ENCODE results near the gene SYT17.

The SYT17 gene, protein sequence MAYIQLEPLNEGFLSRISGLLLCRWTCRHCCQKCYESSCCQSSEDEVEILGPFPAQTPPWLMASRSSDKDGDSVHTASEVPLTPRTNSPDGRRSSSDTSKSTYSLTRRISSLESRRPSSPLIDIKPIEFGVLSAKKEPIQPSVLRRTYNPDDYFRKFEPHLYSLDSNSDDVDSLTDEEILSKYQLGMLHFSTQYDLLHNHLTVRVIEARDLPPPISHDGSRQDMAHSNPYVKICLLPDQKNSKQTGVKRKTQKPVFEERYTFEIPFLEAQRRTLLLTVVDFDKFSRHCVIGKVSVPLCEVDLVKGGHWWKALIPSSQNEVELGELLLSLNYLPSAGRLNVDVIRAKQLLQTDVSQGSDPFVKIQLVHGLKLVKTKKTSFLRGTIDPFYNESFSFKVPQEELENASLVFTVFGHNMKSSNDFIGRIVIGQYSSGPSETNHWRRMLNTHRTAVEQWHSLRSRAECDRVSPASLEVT

DNA sequence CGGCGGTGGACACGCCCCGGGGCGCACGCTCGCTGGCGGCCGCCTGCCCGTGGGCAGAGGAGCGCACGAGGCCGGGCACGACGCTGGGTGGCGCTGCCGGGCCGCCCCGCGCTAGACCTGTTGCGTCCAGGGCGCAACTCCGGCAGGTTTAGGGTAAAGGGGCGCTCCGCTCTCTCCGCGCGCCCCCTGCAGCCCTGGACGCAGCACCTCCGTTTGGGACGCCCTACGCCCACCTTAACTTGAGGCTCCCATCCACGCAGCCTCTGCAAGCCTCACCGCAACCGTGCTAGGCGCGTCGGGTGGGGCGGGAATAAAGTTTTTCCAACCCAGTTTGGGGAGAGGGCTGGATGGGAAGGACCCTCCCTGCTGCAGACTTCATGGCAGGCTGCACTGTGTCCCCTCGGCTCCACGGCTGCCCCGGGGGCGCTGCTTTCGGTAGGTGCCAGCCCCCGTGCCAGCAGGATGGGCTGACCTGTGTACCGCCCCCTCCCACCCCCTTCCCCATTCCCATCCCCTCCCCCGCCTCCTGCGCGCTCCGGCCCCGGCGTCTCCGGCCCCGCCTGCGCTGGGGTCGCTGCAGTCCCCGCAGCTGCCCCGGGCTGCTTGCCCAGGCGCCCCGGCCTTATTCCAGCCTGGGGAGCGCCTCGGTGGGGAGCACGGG, at the start of gene SYT17:
Gene SYT17 (plus strand): TSS at position 531 of the 661 bp plus-strand sequence. CDS start 407 bp downstream, outside the sequence.
- DNase-seq (ENCODE audit: low read depth, low spot score): no peak

DNA sequence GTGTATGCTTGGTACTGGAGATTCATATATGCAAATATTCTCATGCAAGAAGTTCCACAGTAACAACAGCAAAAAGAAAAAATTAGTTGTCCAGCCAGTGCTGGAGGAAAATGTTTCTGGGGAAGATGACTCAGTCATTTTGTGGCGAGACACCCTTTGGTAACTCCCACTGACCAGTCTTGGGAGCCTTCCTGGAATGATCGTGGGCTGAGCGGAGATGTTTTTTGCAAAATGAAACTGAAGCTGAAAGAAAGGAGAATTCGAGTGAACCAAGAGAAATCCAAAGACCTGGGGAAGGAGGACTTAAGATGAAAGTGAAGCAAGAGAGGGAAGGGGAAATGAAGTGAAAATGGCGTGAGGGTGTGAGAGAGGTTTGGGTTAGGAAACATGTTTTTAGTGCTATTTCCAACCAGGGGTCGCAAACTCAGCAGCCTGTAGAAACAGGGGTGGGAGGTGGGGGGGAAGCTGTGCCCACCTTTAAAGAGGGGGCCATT, 49.1 kb upstream of the SYT17 start:
- no peak for DNase-seq (ENCODE audit: low read depth, low spot score)

DNA sequence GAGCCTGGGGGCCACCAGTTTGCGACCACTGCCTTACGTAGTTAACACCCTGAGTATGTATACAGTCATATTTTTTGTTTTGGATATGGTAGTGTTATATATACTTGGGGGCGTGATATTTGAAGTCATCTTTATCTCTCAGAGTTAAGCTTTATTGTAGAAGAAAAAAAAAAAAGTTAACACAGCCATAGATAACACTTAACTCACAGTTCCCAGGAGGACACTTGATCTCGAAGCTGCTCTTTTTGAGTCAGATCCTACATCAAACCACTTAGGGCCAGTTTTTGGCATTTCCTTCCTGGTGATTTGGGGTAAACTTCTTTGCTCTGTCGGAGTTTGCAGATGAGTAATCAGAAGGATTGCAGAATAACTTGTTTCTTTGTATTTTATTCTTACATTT, 48.5 kb upstream of the SYT17 start:
- no peak for DNase-seq (ENCODE audit: low read depth, low spot score)

DNA sequence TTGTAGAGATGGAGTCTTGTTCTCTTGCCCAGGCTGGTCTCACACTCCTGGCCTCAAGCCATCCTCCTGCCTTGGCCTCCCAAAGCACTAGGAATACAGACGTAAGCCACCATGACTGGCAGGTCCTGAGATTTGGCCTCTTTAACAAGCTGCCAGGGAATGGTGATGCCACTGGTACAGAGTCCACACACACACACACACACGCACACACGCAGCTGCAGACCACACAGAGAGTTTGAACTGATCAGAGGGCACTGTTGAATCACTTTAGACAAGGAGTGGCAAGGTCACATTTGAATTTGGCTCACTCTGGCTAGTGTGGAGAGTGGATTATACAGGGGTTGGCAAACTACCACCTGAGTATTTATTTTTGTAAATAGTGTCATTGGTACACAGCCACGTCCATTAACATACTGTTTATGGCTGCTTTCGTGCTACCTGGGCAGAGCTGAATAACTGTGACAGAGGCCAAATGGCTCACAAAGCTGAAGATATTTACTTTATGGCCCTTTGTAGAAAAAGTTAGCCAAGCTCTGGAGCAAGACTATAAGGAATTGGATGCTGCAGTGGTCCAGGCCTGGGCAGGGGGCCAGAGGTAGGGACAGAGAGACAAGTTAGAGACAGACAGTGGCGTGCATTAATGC, 44.4 kb upstream of the SYT17 start:
- DNase-seq (ENCODE audit: low read depth, low spot score): no peak

DNA sequence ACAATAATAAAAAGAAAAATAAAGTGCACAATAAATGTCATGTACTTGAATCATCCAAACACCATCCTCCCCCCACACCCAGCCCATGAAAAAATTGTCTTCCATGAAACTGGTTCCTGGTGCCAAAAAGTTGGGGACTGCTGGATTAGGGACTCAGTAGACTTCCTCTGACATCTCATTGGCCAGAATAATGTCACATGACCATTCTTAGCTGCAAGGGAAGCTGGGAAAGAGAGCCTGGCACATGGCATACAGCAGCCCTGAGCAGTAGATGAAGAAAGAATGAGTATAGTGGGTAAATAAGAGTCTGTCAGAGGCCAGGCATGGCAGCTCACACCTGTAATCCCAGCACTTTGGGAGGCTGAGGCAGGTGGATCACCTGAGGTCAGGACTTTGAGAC, 41.7 kb upstream of the SYT17 start:
- no peak for DNase-seq (ENCODE audit: low read depth, low spot score)

DNA sequence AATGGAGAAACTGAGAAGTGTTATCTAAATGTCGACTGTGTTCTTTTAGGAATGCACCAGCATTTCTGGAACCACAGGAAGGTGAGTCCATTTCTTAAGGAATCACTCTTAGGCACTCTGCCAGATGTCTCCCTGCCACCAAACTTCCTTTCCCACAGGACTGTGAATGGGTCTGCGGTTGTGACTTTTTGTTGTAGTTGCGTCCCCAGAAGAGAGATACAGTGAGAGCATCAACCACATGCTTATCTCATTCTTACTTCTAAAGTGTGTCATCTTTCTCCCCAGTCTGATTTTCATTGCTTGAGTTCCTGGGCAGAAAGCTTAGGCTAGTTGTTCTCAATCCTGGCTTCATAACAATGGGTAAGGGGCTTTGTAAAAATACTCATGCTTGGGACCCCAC, 40.8 kb upstream of the SYT17 start:
- DNase-seq (ENCODE audit: low read depth, low spot score): no peak

DNA sequence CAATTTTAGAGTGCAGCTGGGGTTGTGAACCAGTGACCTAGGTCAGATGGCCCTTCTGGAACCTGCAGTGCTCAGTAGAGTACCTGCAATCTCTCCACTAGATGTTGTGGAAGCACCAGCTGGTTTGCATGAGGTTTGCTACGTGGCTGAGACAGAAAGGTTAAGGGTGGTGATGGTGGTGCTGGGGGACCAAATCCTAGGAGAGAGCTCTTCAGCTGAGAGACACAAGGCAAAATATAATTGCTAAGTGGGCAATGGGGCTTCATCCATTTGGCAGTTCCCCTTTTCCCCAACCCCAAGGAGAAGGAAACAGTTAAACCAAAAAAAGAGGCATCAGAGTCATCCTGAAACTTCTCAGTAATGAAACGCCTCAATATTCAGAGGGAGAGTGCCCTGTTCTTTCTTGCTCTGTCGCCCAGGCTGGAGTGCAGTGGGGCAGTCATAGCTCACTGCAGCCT, 40.3 kb upstream of the SYT17 start:
- DNase-seq (ENCODE audit: low read depth, low spot score): no peak

DNA sequence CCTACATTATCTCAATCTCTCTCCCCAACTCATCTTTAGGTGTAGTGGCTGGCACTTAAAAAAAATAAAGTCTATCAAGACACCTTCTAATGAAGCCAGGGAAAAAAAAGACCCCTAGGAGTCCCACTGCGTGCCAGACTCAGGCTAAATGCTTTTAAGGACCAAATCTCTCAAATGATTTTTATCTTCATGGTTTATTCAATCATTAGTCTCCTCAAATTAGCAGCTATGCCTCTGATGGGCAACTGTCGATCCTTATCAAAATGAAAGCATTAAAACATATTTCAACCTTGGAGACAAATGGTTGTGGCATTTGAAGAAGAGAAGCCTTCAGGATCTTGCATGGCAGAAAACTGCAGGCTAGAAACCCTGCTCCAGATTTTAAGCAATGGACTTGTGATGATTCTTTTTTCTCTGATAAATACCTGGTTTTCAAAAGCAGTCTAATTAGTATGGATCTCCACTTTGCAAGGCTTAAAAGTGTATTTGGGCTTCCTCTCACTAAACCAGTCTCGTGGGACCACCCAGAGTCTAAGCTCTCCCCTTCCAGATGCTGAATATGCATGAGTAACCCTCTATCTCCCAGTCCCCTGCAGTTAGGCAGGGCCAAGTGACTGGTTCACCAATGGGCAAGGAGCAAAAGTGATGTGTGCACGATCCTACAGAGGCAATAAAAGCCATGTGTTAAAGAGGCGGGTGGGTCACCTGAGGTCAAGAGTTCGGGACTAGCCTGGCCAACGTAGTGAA, 39.4 kb upstream of the SYT17 start:
- DNase-seq (ENCODE audit: low read depth, low spot score): no peak

DNA sequence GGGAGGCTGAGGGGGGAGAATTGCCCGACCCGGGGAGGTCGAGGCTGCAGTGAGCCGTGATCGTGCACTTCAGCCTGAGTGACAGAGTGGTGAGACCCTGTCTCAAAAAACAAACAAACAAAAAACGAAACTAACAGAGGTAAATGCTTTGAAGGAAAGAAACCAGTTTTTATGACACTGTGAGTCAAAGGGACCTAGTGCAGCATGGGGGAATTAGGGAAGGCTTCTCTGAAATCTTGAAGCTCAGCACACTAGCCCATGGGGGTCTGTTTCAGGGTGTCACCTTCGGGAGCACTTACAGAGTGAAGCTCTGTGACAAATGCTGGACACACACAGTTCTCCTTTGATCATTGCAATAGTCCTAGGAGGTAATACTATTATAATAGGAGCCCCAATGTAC, 37.7 kb upstream of the SYT17 start:
- no peak for DNase-seq (ENCODE audit: low read depth, low spot score)

DNA sequence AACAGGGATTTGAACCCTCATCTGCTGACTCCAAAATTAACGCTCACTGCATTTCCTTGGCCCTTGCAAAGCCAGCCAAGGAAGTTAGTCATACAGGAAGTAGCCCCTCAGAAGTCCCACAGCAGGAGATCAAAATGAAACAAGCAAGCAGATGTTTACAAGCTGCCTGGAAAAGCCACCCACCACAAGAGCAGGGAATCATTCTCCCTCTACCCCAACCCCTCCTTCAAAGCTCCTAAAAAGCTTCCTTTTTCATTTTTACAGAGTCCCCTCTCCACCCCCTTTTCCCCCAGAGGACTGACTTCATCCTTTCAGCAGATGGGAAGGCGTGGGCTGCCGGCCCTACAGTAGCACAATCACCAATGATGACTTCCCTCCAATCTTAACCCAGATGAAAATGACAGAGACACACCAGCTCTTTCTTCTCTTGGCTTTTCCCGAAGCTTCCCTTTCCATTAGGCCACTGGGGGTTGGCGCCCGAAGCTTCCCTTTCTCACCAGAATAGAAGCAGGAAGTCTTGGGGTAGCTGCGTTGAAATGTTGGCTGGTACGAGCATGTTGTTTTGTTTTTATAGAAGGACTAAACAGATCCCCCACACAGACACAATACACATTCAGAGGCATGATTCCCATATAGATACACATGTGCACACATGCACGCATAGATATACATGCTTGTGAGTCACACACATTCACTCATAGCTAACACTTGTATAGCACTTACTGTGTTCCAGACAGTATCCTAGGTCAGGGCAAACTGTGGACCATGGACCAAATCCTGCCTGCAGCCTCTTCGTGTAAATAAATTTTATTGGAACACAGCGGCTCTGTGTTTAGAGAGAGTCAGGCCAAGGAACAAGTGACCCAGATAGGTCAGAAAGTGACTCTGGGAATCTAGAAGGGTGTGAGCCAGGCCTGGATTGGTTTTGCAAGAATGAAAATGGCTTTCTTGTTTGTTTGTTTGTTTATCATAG, 36.9 kb upstream of the SYT17 start:
- no peak for DNase-seq (ENCODE audit: low read depth, low spot score)

DNA sequence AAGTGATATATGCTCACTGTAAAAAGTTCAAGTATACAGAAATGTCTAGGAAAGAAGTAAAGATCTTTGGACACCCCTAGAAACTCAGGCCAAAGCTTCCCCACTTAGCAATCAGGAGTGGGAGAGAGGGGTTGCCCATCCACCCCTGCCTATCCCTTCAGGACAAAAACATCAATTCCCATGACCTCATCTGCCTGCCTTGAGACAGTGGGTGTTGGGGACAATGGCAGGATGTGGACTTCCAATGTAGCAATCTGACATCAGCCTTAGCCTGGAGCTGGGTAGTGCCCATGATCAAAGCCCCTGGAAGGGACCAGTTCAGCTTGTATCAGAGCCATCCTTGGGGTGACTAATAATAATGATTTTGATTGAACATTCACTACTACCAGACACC, 36.2 kb upstream of the SYT17 start:
- DNase-seq (ENCODE audit: low read depth, low spot score): no peak

DNA sequence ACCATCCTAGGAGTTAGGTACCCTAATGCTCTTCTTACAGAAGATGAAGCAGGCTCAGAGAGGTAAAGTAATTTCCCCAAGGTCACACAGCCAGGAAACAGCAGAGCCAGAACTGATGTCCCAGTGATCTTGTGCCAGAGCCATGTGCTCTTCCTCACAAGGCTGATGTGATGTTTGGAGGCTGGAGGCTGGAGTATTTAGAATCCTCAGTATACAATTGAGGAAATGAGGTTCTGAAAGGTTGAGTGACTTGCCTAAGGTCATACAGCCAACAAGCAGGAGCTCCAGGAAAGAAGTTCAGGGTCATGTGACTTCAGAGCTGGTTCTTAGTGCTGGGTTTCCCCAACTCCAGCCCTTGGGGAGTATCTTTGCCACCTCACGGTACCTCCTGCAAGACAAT, 35.8 kb upstream of the SYT17 start:
- no peak for DNase-seq (ENCODE audit: low read depth, low spot score)

DNA sequence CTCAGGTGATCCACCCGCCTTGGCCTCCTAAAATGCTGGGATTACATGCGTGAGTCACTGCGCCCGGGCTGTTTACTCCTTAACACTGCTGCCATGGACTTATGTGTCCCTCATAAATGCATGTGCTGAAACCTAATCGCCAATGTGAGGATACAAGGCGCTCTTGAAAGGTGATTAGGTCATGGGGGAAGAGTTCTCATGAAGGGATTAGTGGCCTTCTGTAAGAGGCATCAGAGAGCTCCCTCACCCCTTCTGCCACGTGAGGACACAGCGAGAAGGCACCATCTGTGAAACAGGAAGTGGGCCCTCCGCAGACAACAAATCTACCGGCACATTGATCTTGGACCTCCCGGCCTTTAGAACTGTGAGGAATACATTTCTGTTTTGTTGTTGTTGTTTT, 35.1 kb upstream of the SYT17 start:
- DNase-seq (ENCODE audit: low read depth, low spot score): no peak

DNA sequence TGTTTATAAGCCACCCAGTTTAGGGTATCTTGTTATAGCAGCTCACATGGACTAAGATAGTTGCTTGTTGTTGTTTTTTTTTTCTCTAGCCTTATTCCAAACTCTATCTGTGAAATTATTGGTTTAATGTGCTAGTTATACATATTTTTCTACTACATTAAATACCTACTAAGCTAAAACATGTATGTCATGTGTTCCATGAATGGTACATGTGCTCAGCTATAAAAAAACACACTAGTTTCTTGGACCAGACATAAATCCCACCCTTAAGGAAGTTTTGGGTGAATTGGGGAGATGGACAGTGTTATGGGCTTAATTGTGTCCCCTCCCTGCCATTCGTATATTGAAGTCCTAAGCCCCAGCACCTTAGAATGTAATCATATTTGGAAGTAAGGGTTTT, 34.4 kb upstream of the SYT17 start:
- no peak for DNase-seq (ENCODE audit: low read depth, low spot score)

DNA sequence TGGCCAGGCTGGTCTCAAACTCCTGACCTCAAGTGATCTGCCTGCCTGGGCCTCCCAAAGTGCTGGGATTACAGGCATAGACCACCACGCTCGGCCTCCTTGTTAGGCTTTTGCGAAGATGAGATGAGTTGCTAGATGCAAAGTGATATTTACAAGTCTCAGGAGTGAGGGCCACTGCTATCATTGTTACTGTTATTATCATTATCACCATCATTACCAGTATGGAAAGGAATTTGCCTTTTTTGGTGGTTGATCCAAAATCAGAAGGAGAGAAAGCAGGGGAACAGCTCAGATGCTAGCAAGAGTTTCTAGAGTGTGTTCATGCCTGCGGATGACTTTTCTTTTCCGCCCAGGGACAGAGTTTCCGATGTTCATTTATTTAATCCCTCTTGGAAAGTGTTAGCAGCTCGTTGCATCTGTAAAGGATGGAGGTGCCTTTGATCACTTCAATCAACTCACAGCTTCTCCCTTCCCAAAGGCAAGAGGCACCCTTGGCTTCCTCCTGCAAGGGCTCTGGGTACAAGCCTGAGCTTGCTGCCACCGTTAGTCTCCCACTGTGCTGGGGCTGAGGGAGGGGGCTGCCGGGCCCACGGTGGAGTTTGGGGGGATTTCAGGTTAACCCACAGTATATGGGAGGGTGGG, 32.7 kb upstream of the SYT17 start:
- DNase-seq (ENCODE audit: low read depth, low spot score): no peak

DNA sequence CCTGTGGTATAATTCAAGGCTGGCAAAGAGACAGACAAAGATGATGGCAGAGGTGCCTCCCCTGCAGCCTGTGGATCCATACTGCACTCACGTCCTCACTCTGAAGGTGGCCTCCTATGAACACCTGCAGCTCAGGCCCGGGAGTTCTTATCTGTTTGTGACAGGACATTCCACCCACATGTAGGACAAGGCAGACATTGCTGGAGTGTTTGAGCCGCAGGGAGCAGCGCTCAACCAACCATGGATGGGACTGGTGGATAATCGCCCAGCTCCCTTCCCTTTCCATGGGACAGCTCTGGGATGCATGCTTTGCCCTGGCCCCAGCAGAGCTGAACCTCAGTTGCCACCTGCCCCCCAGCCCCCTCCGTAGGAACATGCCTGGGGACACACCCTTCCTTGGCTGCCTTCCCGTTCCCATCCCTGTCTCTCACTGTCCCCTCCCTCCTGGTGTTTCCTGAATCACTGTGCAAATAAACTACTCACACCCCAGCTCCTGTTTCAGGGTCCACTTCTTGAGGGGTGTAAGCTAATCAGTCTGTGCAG, 32.1 kb upstream of the SYT17 start:
- no peak for DNase-seq (ENCODE audit: low read depth, low spot score)

DNA sequence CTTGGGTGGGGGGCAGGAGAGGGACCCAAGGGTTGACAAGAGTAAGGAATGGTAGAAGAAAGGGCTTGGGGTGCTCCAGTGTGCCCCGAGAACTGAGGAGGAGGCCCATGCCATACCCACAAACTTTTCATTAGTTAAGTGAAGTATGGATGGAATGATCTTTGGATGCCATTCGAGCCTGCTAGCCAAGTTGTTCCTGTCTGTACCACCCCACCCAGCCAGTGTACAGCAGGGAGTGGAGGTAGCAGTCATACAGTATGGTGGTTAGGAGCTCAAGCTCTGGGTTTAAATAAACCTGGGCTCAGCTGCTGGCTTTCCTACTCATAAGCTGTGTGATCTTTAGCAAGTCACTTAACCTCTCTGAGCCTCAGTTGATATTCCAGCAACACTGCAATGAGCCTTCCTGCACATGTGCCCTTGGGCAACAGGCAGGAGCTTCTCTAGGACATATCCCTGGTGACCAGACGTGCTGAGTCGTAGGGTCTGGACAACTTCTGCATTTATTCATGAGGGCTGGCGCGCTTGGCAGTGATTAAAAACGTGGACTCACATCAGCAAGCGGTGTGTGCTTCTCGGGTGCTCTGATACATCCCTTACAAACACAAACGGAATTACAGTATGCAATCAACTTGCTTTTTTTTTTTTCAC, 31.4 kb upstream of the SYT17 start:
- no peak for DNase-seq (ENCODE audit: low read depth, low spot score)

DNA sequence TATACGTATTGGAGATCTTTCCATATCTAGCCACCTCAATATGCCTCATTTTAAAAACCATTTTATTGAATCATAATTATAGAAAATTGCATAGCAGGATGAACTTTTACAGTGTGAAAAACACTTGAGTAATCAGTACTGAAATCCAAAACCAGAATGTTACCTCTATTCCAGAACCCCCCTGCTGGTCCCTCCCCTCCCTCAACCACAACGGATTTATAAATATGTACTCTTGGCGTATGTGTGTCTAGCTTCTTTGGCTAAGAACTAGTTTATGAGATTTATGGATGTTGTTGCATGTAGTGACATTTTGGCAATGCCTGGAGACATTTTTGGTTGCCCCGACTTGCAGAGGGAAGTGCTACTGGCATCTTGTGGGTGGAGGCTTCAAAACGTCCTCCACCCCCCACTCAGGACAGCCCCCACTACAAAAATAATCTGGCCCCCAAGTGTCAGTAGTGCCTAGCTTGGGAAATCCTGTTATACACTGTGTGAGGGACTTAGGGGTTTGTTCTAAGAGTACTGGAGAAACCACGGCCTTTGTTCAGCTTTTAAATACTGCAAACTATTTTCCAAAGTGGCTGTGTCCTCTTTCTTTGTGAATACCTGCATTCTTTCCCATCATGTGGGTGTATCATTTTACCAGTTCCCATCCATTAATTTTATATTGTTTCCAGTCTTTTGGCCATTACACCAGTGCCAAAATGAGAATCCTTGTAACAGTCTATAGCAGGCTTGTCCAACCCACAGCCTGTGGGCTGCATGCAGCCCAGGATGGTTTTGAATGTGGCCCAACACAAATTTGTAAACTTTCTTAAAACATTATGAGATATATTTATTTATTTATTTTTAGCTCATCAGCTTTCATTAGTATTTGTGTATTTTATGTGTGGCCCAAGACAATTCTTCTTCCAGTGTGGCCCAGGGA, 30.6 kb upstream of the SYT17 start:
- DNase-seq (ENCODE audit: low read depth, low spot score): no peak

Data from smooth muscle cell of the brain vasculature (primary cell).